HCT116 (cell line): Measurements from ENCODE around the gene RBM28. TPM values are rescaled to one million over a fixed set of nuclear protein-coding genes. Genes with fewer than 3 reads are reported as not detected.

Source experiments
- ATAC-seq: fragments of 200-7000 bp; cut with Tn5 transposase; 2 replicates; pipeline ENCODE4 v1.9.1; 2020; ENCODE audit warnings: mild to moderate bottlenecking, moderate library complexity
- BruUV-seq: library from RNA; stranded (reverse); fragments of 400-500 nt; replicated peaks from 2 replicates; lab custom pipeline; 2021; lab: Mats Ljungman, UMichigan
- CTCF ChIA-PET: fragments of 300-600 bp; sonication (Branson Sonifier 250); formaldehyde crosslinking; loops from one replicate; lab custom pipeline; 2021; ENCODE audit warnings: antibody characterized with exemption; lab: Charles Lee
- POLR2A ChIA-PET: fragments of 300-600, 350-600 bp; sonication (Branson Sonifier 250); formaldehyde crosslinking; loops from one replicate; lab custom pipeline; 2021; ENCODE audit warnings: antibody characterized with exemption; lab: Charles Lee
- RAD21 ChIA-PET, 2 experiments: fragments of 300-600 bp; sonication (Branson Sonifier 250); formaldehyde crosslinking; loops; one replicate each; lab custom pipeline; 2023; ENCODE audit warnings: low total read pairs in 2 of 2; ENCODE audit not compliant: uncharacterized antibody in 2 of 2, unreplicated experiment in 2 of 2, low non-redundant PET in 1 of 2; lab: Charles Lee
- DNase-seq: peaks from one replicate; pipeline ENCODE4 v3.0.0-alpha.2; 2010; ENCODE audit warnings: low read depth, low spot score
- H2AFZ ChIP-seq: fragments of 200-600 bp; shearing (Covaris generic), sonication (generic); 2 replicates; pipeline ENCODE4 v1.6.1; 2017; ENCODE audit warnings: low read depth, mixed run types, mixed read lengths, antibody characterized with exemption, low read length; ENCODE audit not compliant: poor library complexity, severe bottlenecking
- H3K27ac ChIP-seq: 2 replicates; pipeline ENCODE4 v1.5.1; 2012; ENCODE audit warnings: low read depth, low read length
- H3K27me3 ChIP-seq: fragments of 200-600 bp; sonication (generic); 2 replicates; pipeline ENCODE4 v1.6.1; 2016; ENCODE audit warnings: mixed run types, low read length, mixed read lengths; ENCODE audit not compliant: insufficient read depth
- H3K36me3 ChIP-seq, 2 experiments: fragments of 200-500 bp in 1 of 2; fragments of 200-600 bp in 1 of 2; sonication (Bioruptor generic) in 1 of 2; sonication (generic) in 1 of 2; 2 replicates each; pipeline versions ENCODE4 v1.5.1 to v1.6.1; 2014 to 2016; ENCODE audit warnings: low read length in 2 of 2, inconsistent platforms in 1 of 2, mixed read lengths in 1 of 2, mixed run types in 1 of 2; ENCODE audit not compliant: insufficient read depth in 2 of 2, control insufficient read depth in 1 of 2
- H3K4me1 ChIP-seq, 2 experiments: fragments of 200-600 bp in 1 of 2; sonication (generic) in 1 of 2; 2 replicates each; pipeline versions ENCODE4 v1.5.1 to v1.6.1; 2012 to 2017; ENCODE audit warnings: low read length in 2 of 2, inconsistent platforms in 1 of 2, mild to moderate bottlenecking in 1 of 2, mixed read lengths in 1 of 2, mixed run types in 1 of 2, moderate library complexity in 1 of 2; ENCODE audit not compliant: insufficient read depth in 2 of 2, control insufficient read depth in 1 of 2
- H3K4me2 ChIP-seq: fragments of 200-600 bp; sonication (generic); 2 replicates; pipeline ENCODE4 v1.6.1; 2017; ENCODE audit warnings: mixed run types, low read length, mixed read lengths
- H3K4me3 ChIP-seq, 2 experiments: fragments of 200-600 bp in 1 of 2; sonication (generic) in 1 of 2; replicated peaks in 1 of 2; 2 replicates each; pipeline ENCODE4 v1.5.1; 2011 to 2016; ENCODE audit warnings: low read length in 2 of 2, control low read depth in 1 of 2, low read depth in 1 of 2, mild to moderate bottlenecking in 1 of 2, mixed read lengths in 1 of 2, mixed run types in 1 of 2
- H3K79me2 ChIP-seq: fragments of 200-600 bp; sonication (generic); 2 replicates; pipeline ENCODE4 v1.6.1; 2017; ENCODE audit warnings: mild to moderate bottlenecking, mixed run types, low read length, moderate library complexity, mixed read lengths; ENCODE audit not compliant: insufficient read depth
- H3K9ac ChIP-seq: fragments of 200-600 bp; sonication (generic); 2 replicates; pipeline ENCODE4 v1.6.1; 2016; ENCODE audit warnings: low read length, mixed read lengths
- H3K9me2 ChIP-seq: fragments of 200-600 bp; sonication (generic), shearing (Covaris generic); 2 replicates; pipeline ENCODE4 v1.6.1; 2017; ENCODE audit warnings: mixed run types, mild to moderate bottlenecking, moderate library complexity; ENCODE audit not compliant: insufficient read depth
- H3K9me3 ChIP-seq, 2 experiments: fragments of 200-500 bp in 1 of 2; fragments of 200-600 bp in 1 of 2; sonication (Bioruptor generic) in 1 of 2; sonication (generic) in 1 of 2; 2 replicates each; pipeline ENCODE4 v1.6.1; 2014 to 2017; ENCODE audit warnings: low read length in 2 of 2, mixed read lengths in 2 of 2, inconsistent platforms in 1 of 2, low read depth in 1 of 2, mild to moderate bottlenecking in 1 of 2, mixed run types in 1 of 2, moderate library complexity in 1 of 2; ENCODE audit not compliant: control insufficient read depth in 1 of 2, insufficient read depth in 1 of 2
- H4K20me1 ChIP-seq: fragments of 200-600 bp; sonication (generic), shearing (Covaris generic); 2 replicates; pipeline ENCODE4 v1.6.1; 2017; ENCODE audit warnings: mixed run types, mild to moderate bottlenecking, moderate library complexity; ENCODE audit not compliant: insufficient read depth
- EGR1 ChIP-seq: IDR thresholded peaks from 2 replicates; pipeline ENCODE4 v1.6.1; 2012; ENCODE audit warnings: low read depth
- EZH2 ChIP-seq: fragments of 200-600 bp; sonication (generic); IDR thresholded peaks from 2 replicates; pipeline ENCODE4 v1.6.1; 2017; ENCODE audit warnings: antibody characterized with exemption, mixed run types
- SRF ChIP-seq: IDR thresholded peaks from 2 replicates; pipeline ENCODE4 v1.6.1; 2012; ENCODE audit warnings: low read depth
- ZFX ChIP-seq: fragments of 450-650 bp; IDR thresholded peaks from 2 replicates; pipeline ENCODE4 v1.6.1; 2017
- intact Hi-C: fragments of 100-400 bp; cut with micrococcal nuclease; formaldehyde crosslinking; loops from 2 replicates; pipeline ENCODE4 v1.10.0; 2022
- total RNA-seq: library from RNA; stranded (reverse); gene quantifications from one replicate; pipeline ENCODE4 v1.2.1, GENCODE V29; 2021; ENCODE audit not compliant: unreplicated experiment

The RBM28 gene
- total RNA-seq, 1 experiment from 2014 or later: 66.3 TPM

- H3K36me3 ChIP-seq: no peaks in the 10 kb centered on the region
- BruUV-seq: no TSS peak
- RAD21 ChIA-PET: no interaction called here
- no peaks in the 10 kb centered on the region for H3K9me3 ChIP-seq
- DNase-seq: no peak
- POLR2A ChIA-PET: no interaction called here
- TF ChIP-seq SRF: no peak
- no peak for TF ChIP-seq EGR1
- TF ChIP-seq ZFX: no peak; the same call in 1 of the 2 replicates
- ATAC-seq: no peak
- H3K9ac ChIP-seq: no peak overlapping the region
- no peak overlapping the region for H3K4me3 ChIP-seq
- no peak overlapping the region for H2AFZ ChIP-seq
- CTCF ChIA-PET: no interaction called here
- H3K27ac ChIP-seq: no peak overlapping the region
- no peaks in the 10 kb centered on the region for H3K79me2 ChIP-seq
- intact Hi-C loops: no loop called here
- no peaks in the 10 kb centered on the region for H3K27me3 ChIP-seq
- H4K20me1 ChIP-seq: no peaks in the 10 kb centered on the region
- H3K9me2 ChIP-seq: no peaks in the 10 kb centered on the region
- H3K4me2 ChIP-seq: no peak overlapping the region
- no peaks in the 10 kb centered on the region for H3K4me1 ChIP-seq
Observed at GRCh38 chr7:128351296-128352152, 7.8 kb upstream of the RBM28 start.

GRCh38 chr7:128350708-128351295 lies 7.1 kb upstream of the RBM28 start:
- Histone ChIP-seq H3K36me3 (no peaks in the 10 kb centered on the region), H3K27me3 (no peaks in the 10 kb centered on the region), H2AFZ (no peak overlapping the region), H3K27ac (no peak overlapping the region), H3K9ac (no peak overlapping the region), H3K4me3 (no peak overlapping the region), H3K4me2 (no peak overlapping the region), H3K79me2 (no peaks in the 10 kb centered on the region), H4K20me1 (no peaks in the 10 kb centered on the region), H3K9me3 (no peaks in the 10 kb centered on the region), H3K9me2 (no peaks in the 10 kb centered on the region), H3K4me1 (no peaks in the 10 kb centered on the region)
- CTCF ChIA-PET: interaction anchor here (1.3 kb wide), 1 partner anchor 111 kb away, joined by 3 read pairs; no protein-coding TSS in a partner anchor
- TF ChIP-seq EZH2: no peak
- POLR2A ChIA-PET: no interaction called here
- DNase-seq: no peak
- intact Hi-C loops: no loop called here
- no TSS peak for BruUV-seq
- RAD21 ChIA-PET: no interaction called here
- ATAC-seq: no peak
